Activated CD8-positive, alpha-beta T cell treated with anti-CD3 and anti-CD28 coated beads for 36 hours (primary cell): ENCODE results near the gene USF2. TPM values are rescaled to one million over a fixed set of nuclear protein-coding genes. Genes with fewer than 3 reads are reported as not detected.

Experiments used
- ATAC-seq: fragments of 200-7000 bp; cut with Tn5 transposase; one replicate; pipeline ENCODE4 v1.10.0; 2021; ENCODE audit warnings: mild to moderate bottlenecking, moderate library complexity
- CTCF ChIA-PET: fragments of 350-600 bp; sonication (Branson Sonifier 250); formaldehyde crosslinking; loops from one replicate; lab custom pipeline; 2021; ENCODE audit warnings: antibody characterized with exemption; lab: Charles Lee
- POLR2A ChIA-PET: fragments of 350-600 bp; sonication (Branson Sonifier 250); formaldehyde crosslinking; loops from one replicate; lab custom pipeline; 2021; ENCODE audit warnings: antibody characterized with exemption; lab: Charles Lee
- DNase-seq: peaks from one replicate; pipeline ENCODE4 v3.0.0-alpha.2; 2020
- H3K27ac Mint-ChIP-seq: one replicate; pipeline ENCODE4 v1.8.0; 2021; ENCODE audit warnings: mild to moderate bottlenecking, mixed read lengths
- H3K27me3 Mint-ChIP-seq: one replicate; pipeline ENCODE4 v1.8.0; 2021; ENCODE audit warnings: mixed read lengths
- H3K36me3 Mint-ChIP-seq: one replicate; pipeline ENCODE4 v1.8.0; 2021; ENCODE audit warnings: low read depth, mixed read lengths
- H3K4me1 Mint-ChIP-seq: one replicate; pipeline ENCODE4 v1.8.0; 2021; ENCODE audit warnings: low read depth, mixed read lengths
- H3K4me3 Mint-ChIP-seq: one replicate; pipeline ENCODE4 v1.8.0; 2021; ENCODE audit warnings: mild to moderate bottlenecking, moderate library complexity, mixed read lengths
- H3K9me3 Mint-ChIP-seq: one replicate; pipeline ENCODE4 v1.8.0; 2021; ENCODE audit warnings: mixed read lengths
- CTCF ChIP-seq: fragments of 200-600 bp; IDR thresholded peaks from one replicate; pipeline ENCODE4 v1.8.0; 2022; ENCODE audit warnings: antibody characterized with exemption, mild to moderate bottlenecking
- intact Hi-C: fragments of 100-400 bp; cut with micrococcal nuclease; formaldehyde crosslinking; loops from one replicate; pipeline ENCODE4 v1.10.0; 2022
- total RNA-seq, 2 experiments: library from RNA; stranded (reverse); gene quantifications; one replicate each; pipeline ENCODE4 v1.2.3, GENCODE V29; 2021

USF2 gene
- total RNA-seq, 2 experiments from 2014 or later, result 111 to 115 TPM

GRCh38 chr19:35265900-35266519 lies 2.8 kb upstream of the USF2 start:
- no peak for DNase-seq
- H3K4me3 Mint-ChIP-seq, result peak overlapping the region; percentile 92
- H3K27me3 Mint-ChIP-seq, result no peaks in the 10 kb centered on the region
- intact Hi-C loops, result loop anchor here (10.0 kb wide), 1 partner anchor 121 kb away; the partner anchor contains the start of gene FXYD7
- peaks cover 15% of the 10 kb centered on the region for H3K36me3 Mint-ChIP-seq
- ChIA-PET CTCF (interaction anchor here (1.3 to 1.5 kb wide), 2 partner anchors 54 to 104 kb away, joined by 3 read pairs; no protein-coding TSS in a partner anchor), POLR2A (interaction anchor here (0.8 to 2.9 kb wide), 7 partner anchors 10 to 123 kb away, joined by 3 to 11 read pairs (median 4); partner anchors contain the start of gene FXYD5)
- peak overlapping the region; percentile 76 for H3K27ac Mint-ChIP-seq
- TF ChIP-seq CTCF, result no peak
- peaks cover 26% of the 10 kb centered on the region for H3K4me1 Mint-ChIP-seq
- no peaks in the 10 kb centered on the region for H3K9me3 Mint-ChIP-seq
- ATAC-seq, result no peak

- DNase-seq (no peak), ATAC-seq (no peak)
- CTCF ChIA-PET, result interaction anchor here (1.3 to 1.5 kb wide), 2 partner anchors 55 to 104 kb away, joined by 3 read pairs; no protein-coding TSS in a partner anchor
- TF ChIP-seq CTCF, result no peak
- no peaks in the 10 kb centered on the region for H3K9me3 Mint-ChIP-seq
- no peaks in the 10 kb centered on the region for H3K27me3 Mint-ChIP-seq
- intact Hi-C loops, result loop anchor here (10.0 kb wide), 1 partner anchor 122 kb away; the partner anchor contains the start of gene FXYD7
- H3K27ac Mint-ChIP-seq, result peak overlapping the region; percentile 97
- H3K4me1 Mint-ChIP-seq, result peaks cover 27% of the 10 kb centered on the region
- peaks cover 22% of the 10 kb centered on the region for H3K36me3 Mint-ChIP-seq
- POLR2A ChIA-PET, result interaction anchor here (0.8 to 2.9 kb wide), 6 partner anchors 11 to 122 kb away, joined by 3 to 11 read pairs (median 4); partner anchors contain the start of gene FXYD5
- H3K4me3 Mint-ChIP-seq, result peak overlapping the region; percentile 92
Observed at GRCh38 chr19:35266520-35267352, 2.0 kb upstream of the USF2 start.

- TF ChIP-seq CTCF, result no peak
- peaks cover 28% of the 10 kb centered on the region for H3K36me3 Mint-ChIP-seq
- ChIA-PET CTCF (interaction anchor here (1.5 kb wide), 1 partner anchor 56 kb away, joined by 3 read pairs; no protein-coding TSS in a partner anchor), POLR2A (interaction anchor here (0.9 to 1.4 kb wide), 3 partner anchors 14 to 113 kb away, joined by 3 read pairs; partner anchors contain the start of gene FXYD5)
- peak; percentile 54 for DNase-seq
- peak overlapping the region; percentile 97 for H3K27ac Mint-ChIP-seq
- H3K9me3 Mint-ChIP-seq, result no peaks in the 10 kb centered on the region
- peak; percentile 13 for ATAC-seq
- H3K4me3 Mint-ChIP-seq, result peak overlapping the region; percentile 92
- no peaks in the 10 kb centered on the region for H3K27me3 Mint-ChIP-seq
- intact Hi-C loops, result loop anchor here (10.0 kb wide), 1 partner anchor 123 kb away; the partner anchor contains the start of gene FXYD7
- H3K4me1 Mint-ChIP-seq, result peaks cover 31% of the 10 kb centered on the region
Observed at GRCh38 chr19:35267353-35267817, 1.4 kb upstream of the USF2 start.

GRCh38 chr19:35267818-35268535 lies 785 bp upstream of the USF2 start:
- H3K27ac Mint-ChIP-seq, result peak overlapping the region; percentile 97
- H3K4me3 Mint-ChIP-seq, result peak overlapping the region; percentile 92
- no peaks in the 10 kb centered on the region for H3K9me3 Mint-ChIP-seq
- peak; percentile 64 for ATAC-seq
- peaks cover 30% of the 10 kb centered on the region for H3K36me3 Mint-ChIP-seq
- peaks cover 32% of the 10 kb centered on the region for H3K4me1 Mint-ChIP-seq
- intact Hi-C loops, result loop anchor here (10.0 kb wide), 1 partner anchor 123 kb away; the partner anchor contains the start of gene FXYD7
- ChIA-PET POLR2A (interaction anchor here (1.1 to 1.4 kb wide), 2 partner anchors 52 to 114 kb away, joined by 3 read pairs; partner anchors contain the start of gene FXYD5), CTCF (no interaction called here)
- no peak for TF ChIP-seq CTCF
- no peaks in the 10 kb centered on the region for H3K27me3 Mint-ChIP-seq
- DNase-seq, result peak; percentile 66
